HG02938 (cell line): ENCODE data around the gene SWT1.
A peak's percentile ranks its signal among the peaks of the same experiment; 100 is the strongest.
"Not testable (repeated sequence)": the region's sequence is repeated elsewhere in the genome, so short reads cannot be mapped to it uniquely, and the experiment has no call there.

Source experiments
- ATAC-seq: cut with Tn5 transposase; IDR thresholded peaks from one replicate; pipeline ENCODE4 v1.9.1; 2021; ENCODE audit warnings: mild to moderate bottlenecking, moderate library complexity; ENCODE audit not compliant: unreplicated experiment

Gene SWT1

DNA sequence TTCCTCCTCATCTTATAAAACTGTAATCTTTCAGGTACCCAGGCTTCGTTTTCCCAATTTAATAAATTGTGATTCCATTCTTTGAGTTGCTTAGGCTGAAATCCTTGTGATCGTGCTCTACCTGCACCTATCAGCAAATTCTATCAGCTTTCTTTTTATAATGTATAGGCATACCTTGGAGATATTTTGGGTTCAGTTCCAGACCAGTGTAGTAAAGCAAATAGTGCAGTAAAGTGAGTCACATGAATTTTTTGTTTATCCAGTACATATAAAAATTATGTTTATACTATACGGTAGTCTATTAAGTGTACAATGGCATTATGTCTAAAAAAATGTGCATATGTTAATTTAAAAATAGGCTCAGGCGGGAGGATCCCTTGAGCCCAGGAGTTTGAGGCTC lies 5.5 kb downstream of the SWT1 start:
- ATAC-seq: no peak

- no peak for ATAC-seq
Observed at GRCh38 chr1:185166106-185166505, 9.1 kb downstream of the SWT1 start.

DNA sequence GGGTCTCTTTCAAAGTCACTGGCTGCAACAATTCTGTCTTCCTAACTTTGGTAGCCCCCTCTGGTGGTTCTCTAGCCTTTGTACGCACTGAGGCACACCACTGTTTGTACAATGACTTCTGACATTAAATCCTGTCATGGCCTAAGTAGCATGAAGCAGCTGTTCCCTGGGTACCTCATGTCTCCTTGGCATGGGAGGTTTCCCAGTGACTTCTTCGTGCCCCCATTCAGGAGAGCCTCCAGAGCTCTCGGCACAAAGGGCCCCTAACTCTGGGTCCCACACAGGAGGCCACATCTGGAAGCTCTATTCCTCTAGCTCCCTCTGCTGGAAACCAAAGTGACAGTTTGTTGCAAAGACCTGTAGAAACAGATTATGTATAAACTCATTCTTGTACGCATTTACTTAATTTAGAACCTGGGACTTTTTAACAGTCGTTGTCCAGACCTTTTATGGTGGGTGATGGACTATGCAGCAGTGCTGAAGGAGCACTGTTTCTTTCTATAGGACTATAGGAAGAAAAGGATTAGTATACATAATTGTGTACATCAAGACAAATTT lies 13.4 kb downstream of the SWT1 start:
- ATAC-seq: peak; percentile 84

DNA sequence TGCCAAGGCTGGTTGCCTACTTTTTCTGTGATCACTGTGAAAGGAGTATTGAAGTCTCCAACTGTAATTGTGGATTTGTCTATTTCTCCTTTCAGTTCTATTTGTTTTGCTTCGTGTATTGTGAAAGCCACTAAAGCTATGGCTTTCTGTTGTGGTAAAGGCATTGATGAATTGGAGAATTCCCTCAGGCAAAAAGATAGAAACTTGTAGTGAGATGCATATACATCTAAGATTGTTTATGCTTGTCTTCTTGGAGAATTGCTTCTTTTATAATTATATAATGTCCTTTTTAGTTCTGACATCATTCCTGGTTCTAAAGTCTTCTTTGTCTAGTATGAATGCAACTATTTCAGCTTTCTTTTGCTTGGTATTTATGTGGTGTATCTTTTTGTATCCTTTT lies 36.8 kb downstream of the SWT1 start:
- no peak for ATAC-seq

- not testable (repeated sequence) for ATAC-seq
Observed at GRCh38 chr1:185198712-185199111, 41.7 kb downstream of the SWT1 start.

DNA sequence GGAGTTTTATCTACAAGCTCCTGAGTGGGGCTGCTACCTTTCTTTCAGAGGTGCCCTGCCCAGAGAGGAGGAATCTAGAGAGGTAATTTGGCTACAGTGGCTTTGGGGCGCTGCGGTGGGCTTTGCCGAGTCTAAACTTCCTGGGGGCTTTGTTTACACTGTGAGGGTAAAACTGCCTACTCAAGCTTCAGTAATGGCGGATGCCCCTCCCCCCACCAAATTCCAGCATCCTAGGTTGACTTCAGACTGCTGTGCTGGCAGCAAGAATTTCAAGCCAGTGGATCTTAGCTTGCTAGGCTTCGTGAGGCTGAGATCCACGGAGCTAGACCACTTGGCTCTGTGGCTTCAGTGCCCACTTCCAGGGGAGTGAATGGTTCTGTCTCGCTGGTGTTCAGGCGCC lies 43.9 kb downstream of the SWT1 start:
- ATAC-seq: no peak

- no peak for ATAC-seq
Observed at GRCh38 chr1:185207170-185207569, 50.2 kb downstream of the SWT1 start.

- no peak for ATAC-seq
Observed at GRCh38 chr1:185207980-185208602, 51.1 kb downstream of the SWT1 start.

DNA sequence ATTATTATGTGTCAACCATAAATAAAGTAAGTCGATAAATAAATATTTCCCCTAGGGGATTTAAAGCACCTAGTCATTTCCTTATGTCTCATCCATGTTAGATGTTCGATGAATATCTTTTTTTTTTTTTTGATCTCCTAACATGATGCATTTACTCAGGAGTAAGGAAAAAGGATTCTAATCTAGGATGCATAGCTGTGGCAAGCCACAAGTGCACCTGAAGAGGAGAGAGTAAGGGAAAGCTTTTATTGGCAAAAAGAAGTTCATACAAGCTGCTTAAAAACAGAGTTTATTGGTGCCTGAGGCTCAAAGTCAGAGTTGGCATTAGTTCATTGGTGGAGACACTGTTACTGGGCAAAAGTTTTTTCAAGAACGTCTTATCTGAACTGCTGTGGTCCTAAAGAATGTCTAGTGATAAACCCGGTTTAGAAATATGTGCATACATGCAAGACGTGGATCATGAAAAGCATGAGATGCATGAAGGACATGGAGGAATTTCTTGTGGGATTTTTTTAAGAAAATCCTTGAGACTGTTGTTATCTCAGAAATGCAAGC lies 51.7 kb downstream of the SWT1 start:
- no peak for ATAC-seq

DNA sequence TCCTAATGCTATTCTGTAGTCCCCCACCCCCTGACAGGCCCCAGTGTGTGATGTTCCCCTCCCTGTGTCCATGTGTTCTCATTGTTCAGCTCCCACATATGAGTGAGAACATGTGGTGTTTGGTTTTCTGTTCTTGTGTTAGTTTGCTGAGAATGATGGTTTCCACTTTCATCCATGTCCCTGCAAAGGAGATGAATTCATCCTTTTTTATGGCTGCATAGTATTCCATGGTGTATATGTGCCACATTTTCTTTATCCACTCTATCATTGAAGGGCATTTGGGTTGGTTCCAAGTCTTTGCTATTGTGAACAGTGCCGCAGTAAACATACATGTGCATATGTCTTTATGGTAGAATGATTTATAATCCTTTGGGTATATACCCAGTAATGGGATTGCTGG lies 52.4 kb downstream of the SWT1 start:
- ATAC-seq: not testable (repeated sequence)

DNA sequence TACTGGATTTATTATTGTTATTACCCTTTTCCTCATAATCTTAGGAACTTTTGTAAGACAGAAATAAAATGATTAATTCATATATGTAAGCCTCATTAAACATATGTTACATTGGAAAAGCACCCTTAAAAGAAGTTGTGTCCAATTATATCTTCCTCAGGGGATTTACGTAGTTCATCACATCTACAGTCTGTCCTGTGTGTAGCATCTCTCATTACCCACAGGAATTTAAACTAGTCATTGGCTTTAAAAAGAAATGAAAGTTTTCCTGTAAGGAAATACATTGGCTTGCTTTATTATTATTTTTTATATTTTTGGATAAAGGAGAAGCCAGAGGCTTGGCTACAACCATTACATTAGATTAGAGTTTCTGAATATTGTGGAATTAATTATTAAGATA lies 56.1 kb downstream of the SWT1 start:
- ATAC-seq: no peak

- no peak for ATAC-seq
Observed at GRCh38 chr1:185215911-185216310, 58.9 kb downstream of the SWT1 start.

- ATAC-seq: no peak
Observed at GRCh38 chr1:185224132-185224531, 67.2 kb downstream of the SWT1 start.

DNA sequence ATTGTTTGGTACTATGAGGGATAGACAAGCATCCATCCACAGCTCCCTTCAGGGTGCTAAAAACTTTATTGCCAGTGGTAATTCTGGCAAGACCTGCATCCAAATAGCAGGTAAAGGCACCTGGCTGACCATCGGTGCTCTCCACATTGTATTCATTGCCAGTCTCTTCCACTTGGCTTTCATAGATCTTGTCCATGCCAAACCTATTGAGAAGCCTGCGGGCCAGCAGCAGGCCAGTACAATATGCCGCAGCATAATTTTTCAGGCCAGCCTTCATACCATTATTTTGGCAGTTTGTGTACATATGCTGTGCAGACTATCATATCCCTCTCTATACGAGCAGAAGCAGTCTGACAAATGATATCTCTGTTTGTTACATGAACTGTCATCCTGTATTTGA lies 70.2 kb downstream of the SWT1 start:
- ATAC-seq: no peak

- ATAC-seq: no peak
Observed at GRCh38 chr1:185228979-185229378, 72.0 kb downstream of the SWT1 start.

DNA sequence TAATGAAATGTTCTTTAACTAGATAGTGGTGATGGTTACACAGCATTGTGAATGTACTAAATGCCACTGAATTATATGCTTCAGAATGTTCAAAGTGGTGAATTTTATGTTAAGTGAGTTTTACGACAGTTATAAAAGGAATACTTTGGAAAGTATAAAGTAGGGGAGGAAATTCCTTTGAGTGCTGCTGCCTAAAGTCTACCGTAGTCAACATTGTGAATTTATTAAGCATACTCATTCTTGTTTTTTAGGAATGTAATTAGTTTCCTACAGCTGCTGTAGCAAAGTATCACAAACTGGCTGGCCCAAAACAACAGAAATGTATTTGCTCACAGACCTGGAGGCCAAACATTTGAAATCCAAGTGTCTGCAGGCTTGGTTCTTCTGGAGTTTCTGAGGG lies 73.0 kb downstream of the SWT1 start:
- no peak for ATAC-seq

DNA sequence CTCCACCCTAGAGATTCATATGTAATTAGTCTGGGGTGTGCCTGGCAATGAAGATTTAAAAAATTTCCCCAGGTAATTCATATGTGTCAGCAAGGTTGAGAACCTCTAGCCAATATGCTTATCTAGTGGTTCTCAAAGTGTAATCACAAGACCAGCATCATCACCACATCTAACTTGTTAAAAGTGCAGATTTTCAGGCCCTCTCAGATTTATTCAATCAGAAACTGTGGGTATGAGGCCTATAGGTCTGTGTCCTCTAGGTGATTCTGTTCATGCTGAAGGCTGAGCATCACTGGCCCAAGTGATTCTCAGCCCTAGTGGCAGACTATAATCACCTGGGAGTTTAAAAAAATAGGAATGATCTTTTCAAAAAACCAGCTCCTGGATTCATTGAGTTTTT lies 75.9 kb downstream of the SWT1 start:
- ATAC-seq: no peak

DNA sequence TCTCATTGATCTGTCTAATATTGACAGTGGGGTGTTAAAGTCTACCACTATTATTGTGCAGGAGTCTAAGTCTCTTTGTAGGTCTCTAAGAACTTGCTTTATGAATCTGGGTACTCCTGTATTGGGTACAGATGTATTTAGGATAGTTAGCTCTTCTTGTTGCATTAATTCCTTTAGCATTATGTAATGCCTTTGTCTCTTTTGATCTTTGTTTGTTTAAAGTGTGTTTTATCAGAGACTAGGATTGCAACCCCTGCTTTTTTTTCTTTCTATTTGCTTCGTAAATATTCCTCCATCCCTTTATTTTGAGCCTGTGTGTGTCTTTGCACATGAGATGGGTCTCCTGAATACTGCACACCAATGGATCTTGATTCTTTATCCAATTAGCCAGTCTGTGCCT lies 77.2 kb downstream of the SWT1 start:
- ATAC-seq: not testable (repeated sequence)

- not testable (repeated sequence) for ATAC-seq
Observed at GRCh38 chr1:185237176-185237575, 80.2 kb downstream of the SWT1 start.

GRCh38 chr1:185237661-185238060 lies 80.7 kb downstream of the SWT1 start:
- ATAC-seq: no peak

DNA sequence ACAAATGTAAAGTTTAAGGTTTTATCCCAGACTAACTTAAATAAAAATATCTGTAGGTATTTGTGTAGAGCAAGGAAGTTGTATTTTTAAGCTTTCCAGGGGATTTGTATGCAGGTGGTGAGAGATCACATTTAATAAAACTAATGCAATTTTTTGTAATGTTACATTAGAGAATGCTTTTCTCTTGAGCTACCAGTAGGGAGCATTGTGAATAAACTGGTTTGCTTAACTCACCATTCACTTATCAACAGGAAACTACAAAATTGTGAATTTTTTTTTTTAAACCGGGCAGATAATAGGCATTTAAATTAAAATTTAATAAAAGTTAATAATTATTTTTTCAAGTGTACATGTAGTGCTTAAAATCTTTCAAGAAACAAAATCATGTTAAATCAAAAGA lies 81.5 kb downstream of the SWT1 start:
- no peak for ATAC-seq

DNA sequence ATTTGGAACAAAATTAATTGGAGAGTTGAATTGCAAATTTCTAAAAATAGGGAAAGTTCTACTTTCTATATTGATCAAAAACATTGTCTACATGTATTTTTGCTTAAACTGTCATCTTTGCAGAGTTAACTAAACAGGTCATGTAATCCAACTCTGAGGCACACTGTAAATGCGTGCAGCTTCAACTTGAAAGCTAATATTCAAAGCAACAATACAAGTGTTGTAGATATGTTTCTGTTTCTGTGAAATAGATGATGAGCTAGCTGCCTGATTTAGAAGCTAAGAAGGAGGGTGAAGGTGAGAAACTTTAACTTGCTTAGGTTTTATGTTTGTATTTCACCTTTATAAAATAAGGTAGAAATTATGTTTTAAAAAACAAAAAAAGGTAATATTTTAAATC lies 82.9 kb downstream of the SWT1 start:
- no peak for ATAC-seq

DNA sequence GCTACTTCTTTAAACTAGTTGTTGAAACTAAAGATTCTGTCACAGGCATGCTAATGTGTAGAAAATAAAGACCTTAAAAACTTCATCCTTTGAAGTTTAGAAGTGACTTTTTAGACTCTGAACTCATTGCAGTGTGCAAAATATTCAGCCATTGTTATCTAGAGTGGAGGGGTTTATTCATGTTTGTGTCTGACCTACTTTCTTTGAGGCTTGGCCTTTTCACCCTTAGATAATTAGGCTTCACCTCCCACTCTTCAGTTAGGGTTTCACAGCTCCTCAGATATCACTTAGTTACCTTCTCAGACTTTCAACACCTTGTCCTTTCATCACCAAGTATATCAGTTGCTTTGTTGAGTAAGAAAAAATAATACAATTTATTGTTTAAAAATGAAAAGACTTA lies 84.2 kb downstream of the SWT1 start:
- ATAC-seq: no peak
